Left ventricle myocardium inferior (tissue), 1 donor: Measurements from ENCODE around the gene PIK3R6. TPM values are rescaled to one million over a fixed set of nuclear protein-coding genes. Genes with fewer than 3 reads are reported as not detected.

Source experiments
- DNase-seq: peaks from one replicate; pipeline ENCODE4 v3.0.0-alpha.2; 2020
- H3K27ac ChIP-seq: fragments of 200-600 bp; replicated peaks from 2 replicates; pipeline ENCODE4 v1.8.0; 2021
- H3K27me3 ChIP-seq: fragments of 200-600 bp; 2 replicates; pipeline ENCODE4 v1.8.0; 2021; ENCODE audit warnings: low read depth
- H3K36me3 ChIP-seq: fragments of 200-600 bp; 2 replicates; pipeline ENCODE4 v1.8.0; 2021
- H3K4me1 ChIP-seq: fragments of 200-600 bp; 2 replicates; pipeline ENCODE4 v1.8.0; 2021
- H3K4me3 ChIP-seq: fragments of 200-600 bp; 2 replicates; pipeline ENCODE4 v1.8.0; 2021; ENCODE audit warnings: mild to moderate bottlenecking, moderate library complexity
- H3K9me3 ChIP-seq: fragments of 200-600 bp; replicated peaks from 2 replicates; pipeline ENCODE4 v1.8.0; 2021
- intact Hi-C: fragments of 100-400 bp; cut with micrococcal nuclease; formaldehyde crosslinking; loops from one replicate; pipeline ENCODE4 v1.11.0; 2022
- total RNA-seq: library from RNA; stranded (reverse); fragmentation: NEBNext Ultra II Directional; extraction: Animal tissue kit (Norgen Biotek cat#: 25700); gene quantifications from one replicate; pipeline ENCODE4 v1.2.1, GENCODE V29; 2021
- TF ChIP-seq, protein P1 (sequence below): fragments of 200-600 bp; IDR thresholded peaks from 2 replicates; pipeline ENCODE4 v1.8.0; 2021; ENCODE audit warnings: antibody characterized with exemption, mild to moderate bottlenecking, borderline replicate concordance
- donor health status: DM: no; HTN: yes; CAD: no; lungs with severe emphysema.

Gene PIK3R6
- total RNA-seq, 1 donor from 2014 or later: 1.2 TPM

DNA sequence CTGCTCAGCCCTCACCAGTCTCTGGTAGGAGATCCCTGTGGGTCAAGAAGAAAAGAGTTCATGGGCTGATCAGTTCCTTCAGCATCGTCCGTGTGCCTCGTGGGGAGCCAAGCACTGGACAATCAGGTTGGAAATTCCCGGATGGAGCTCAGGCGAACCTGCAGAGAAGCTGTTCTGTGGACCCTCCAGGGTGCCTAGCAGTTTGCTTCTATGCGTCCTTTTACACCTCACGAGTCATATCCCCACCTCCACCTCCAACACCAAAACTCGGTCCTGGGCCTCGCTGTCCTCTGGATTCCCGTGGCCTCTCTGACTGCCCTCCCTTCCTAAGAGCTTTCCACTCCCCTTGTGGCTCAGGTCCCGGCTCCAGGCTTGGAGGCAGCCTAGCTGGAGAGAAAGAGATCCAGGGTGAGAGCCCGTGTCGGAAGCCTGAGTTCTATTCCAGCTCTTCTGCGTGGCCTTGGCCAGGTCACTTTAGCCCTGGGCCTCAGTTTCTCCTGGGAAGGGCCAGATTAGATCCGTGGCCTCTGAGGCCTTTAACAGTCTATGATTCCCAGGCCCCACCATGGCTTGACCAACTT, 26.2 kb upstream of the PIK3R6 start:
- H3K4me3 ChIP-seq: no peak overlapping the region
- peaks cover 7% of the 10 kb centered on the region for H3K4me1 ChIP-seq
- DNase-seq: no peak
- no peaks in the 10 kb centered on the region for H3K27me3 ChIP-seq
- H3K9me3 ChIP-seq: no peaks in the 10 kb centered on the region
- TF ChIP-seq, protein P1, sequence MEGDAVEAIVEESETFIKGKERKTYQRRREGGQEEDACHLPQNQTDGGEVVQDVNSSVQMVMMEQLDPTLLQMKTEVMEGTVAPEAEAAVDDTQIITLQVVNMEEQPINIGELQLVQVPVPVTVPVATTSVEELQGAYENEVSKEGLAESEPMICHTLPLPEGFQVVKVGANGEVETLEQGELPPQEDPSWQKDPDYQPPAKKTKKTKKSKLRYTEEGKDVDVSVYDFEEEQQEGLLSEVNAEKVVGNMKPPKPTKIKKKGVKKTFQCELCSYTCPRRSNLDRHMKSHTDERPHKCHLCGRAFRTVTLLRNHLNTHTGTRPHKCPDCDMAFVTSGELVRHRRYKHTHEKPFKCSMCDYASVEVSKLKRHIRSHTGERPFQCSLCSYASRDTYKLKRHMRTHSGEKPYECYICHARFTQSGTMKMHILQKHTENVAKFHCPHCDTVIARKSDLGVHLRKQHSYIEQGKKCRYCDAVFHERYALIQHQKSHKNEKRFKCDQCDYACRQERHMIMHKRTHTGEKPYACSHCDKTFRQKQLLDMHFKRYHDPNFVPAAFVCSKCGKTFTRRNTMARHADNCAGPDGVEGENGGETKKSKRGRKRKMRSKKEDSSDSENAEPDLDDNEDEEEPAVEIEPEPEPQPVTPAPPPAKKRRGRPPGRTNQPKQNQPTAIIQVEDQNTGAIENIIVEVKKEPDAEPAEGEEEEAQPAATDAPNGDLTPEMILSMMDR: no peak
- intact Hi-C loops: loop anchor here (10.0 kb wide), 1 partner anchor 89 kb away; no protein-coding TSS in a partner anchor
- H3K36me3 ChIP-seq: no peaks in the 10 kb centered on the region
- H3K27ac ChIP-seq: no peak overlapping the region

DNA sequence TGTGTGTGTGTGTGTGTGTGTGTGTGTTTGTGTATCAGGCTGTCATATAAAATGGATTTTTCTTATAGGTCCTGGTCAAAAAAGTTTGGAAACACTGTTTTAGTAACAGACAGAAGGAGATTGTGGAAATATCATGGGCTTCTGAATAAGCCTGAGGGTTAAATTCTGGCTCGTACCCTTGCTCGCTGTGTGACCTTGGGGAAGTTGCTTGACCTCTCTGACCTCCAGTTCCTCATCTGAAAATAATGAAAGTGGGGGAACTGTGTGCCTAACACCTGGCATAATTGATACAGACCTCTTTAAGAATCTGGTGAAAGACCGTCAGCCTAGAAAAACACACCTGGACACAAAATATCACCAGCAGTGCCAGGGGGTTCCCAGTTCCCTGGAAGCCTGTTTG, 25.6 kb upstream of the PIK3R6 start:
- Histone ChIP-seq H3K4me1 (peaks cover 14% of the 10 kb centered on the region), H3K9me3 (no peaks in the 10 kb centered on the region), H3K27me3 (no peaks in the 10 kb centered on the region), H3K27ac (no peak overlapping the region), H3K36me3 (no peaks in the 10 kb centered on the region), H3K4me3 (no peak overlapping the region)
- TF ChIP-seq, protein P1: no peak
- intact Hi-C loops: loop anchor here (10.0 kb wide), 1 partner anchor 88 kb away; no protein-coding TSS in a partner anchor
- no peak for DNase-seq

DNA sequence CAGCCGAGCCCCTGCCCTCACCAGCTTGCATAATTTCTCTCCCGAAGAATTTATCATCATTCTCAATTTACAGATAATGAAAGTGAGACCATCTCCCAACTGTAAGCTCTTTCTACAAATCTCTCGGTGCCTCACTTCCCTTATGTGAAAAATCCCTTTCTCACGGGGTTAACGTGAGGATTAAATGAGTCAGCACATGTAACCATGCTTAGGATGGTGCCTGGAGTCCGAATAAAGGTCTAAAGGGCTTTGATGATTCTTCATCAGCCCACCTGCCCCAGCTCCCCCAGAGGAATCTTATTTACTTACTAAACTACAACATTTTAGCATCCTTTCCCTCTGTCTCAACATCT, 24.8 kb upstream of the PIK3R6 start:
- Histone ChIP-seq H3K36me3 (no peaks in the 10 kb centered on the region), H3K4me1 (peaks cover 18% of the 10 kb centered on the region), H3K4me3 (no peak overlapping the region), H3K27me3 (no peaks in the 10 kb centered on the region), H3K9me3 (no peaks in the 10 kb centered on the region), H3K27ac (no peak overlapping the region)
- DNase-seq: no peak
- intact Hi-C loops: loop anchor here (10.0 kb wide), 1 partner anchor 88 kb away; no protein-coding TSS in a partner anchor
- TF ChIP-seq, protein P1: no peak

DNA sequence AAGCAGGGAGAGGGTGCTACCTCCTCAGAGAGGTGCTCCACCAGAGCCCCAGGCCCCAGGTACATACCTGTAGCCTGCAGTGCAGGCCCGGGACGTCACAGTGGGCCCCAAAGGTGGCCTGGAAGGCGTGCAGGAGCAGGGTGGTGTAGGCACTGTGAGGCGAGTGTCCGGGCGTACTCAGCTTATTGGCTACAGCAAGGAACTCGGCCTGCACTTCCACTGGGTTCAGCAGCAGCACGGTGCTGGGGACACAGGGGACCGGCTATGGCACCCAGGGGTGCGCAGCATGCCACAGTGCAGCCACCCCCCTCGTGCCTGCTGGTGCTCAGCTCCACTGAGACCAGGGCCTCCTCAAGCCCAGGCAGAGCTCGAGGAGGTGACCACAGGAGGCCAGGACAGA, 23.2 kb upstream of the PIK3R6 start:
- intact Hi-C loops: loop anchor here (10.0 kb wide), 1 partner anchor 86 kb away; no protein-coding TSS in a partner anchor
- Histone ChIP-seq H3K36me3 (no peaks in the 10 kb centered on the region), H3K4me1 (peaks cover 18% of the 10 kb centered on the region), H3K27me3 (no peaks in the 10 kb centered on the region), H3K27ac (no peak overlapping the region), H3K9me3 (no peaks in the 10 kb centered on the region), H3K4me3 (no peak overlapping the region)
- TF ChIP-seq, protein P1: no peak
- DNase-seq: no peak

DNA sequence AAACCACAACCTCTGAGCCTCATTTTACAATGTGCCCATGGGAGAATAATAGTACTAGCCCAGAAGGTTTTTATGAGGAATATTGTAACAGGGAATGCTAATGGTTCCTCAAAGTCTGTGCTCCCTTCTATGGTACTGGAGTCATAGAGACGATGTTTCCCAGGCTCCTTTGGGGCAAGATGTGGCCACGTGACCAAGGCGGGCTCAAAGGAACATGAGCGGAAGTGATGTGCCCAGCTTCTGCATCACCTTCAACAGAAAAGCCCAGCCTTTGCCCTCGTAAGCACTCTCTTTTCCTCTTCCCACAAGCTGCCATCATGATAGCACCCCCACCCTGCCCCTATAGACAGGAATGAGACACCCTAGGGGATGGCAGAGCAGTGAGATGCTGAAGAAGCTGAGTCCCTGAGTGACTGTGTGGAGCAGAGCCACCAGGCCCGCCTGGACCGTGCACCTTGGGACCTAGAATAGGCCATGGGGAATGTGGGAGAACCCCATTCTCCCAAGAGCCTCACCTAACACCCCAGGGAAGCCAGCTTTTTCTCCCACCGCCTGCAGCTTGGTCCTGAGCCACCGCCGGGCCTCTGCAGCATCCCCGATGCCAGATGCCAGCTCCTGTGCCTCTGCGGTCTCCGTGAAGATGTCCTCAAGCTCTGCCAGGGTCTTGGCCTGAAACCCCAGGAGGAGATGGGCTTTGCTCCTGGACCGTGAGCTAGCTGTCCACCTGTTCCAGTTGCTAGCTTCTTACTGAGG, 22.2 kb upstream of the PIK3R6 start:
- H3K4me1 ChIP-seq: peaks cover 15% of the 10 kb centered on the region
- H3K27me3 ChIP-seq: no peaks in the 10 kb centered on the region
- intact Hi-C loops: loop anchor here (10.0 kb wide), 1 partner anchor 85 kb away; no protein-coding TSS in a partner anchor
- no peak overlapping the region for H3K4me3 ChIP-seq
- no peaks in the 10 kb centered on the region for H3K36me3 ChIP-seq
- DNase-seq: no peak
- no peak overlapping the region for H3K27ac ChIP-seq
- TF ChIP-seq, protein P1: no peak
- H3K9me3 ChIP-seq: no peaks in the 10 kb centered on the region
